Activated CD4-positive, CD25-positive, alpha-beta regulatory T cell treated with anti-CD3 and anti-CD28 coated beads, Interleukin-2, amount 50 U/mL, for 72 hours (primary cell): ENCODE data around the gene GKAP1.
"Not testable (repeated sequence)": the region's sequence is repeated elsewhere in the genome, so short reads cannot be mapped to it uniquely, and the experiment has no call there.

ENCODE experiments used
- DNase-seq: peaks from one replicate; pipeline ENCODE4 v3.0.0; 2021

GKAP1 gene

GRCh38 chr9:83728591-83729368, 88.8 kb downstream of the GKAP1 start:
- DNase-seq: not testable (repeated sequence)

DNA sequence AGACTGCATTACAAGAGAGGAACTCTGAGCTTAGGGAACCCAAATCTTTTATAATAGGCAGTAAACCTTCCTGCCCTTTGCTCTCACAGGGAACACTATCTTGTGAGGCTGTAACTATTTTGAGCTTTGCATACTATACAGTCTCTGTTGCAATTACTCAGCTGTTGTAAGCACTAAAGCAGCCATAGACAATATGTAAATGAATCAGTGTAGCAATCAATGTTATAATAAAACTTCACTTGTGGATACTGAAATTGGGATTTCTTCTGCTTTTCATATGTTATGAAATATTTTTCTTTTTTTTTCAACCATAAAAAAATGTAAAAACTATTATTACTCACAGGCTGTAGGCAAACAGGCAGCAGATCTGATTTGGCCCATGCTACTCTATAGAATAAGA, 93.1 kb downstream of the GKAP1 start:
- no peak for DNase-seq

DNA sequence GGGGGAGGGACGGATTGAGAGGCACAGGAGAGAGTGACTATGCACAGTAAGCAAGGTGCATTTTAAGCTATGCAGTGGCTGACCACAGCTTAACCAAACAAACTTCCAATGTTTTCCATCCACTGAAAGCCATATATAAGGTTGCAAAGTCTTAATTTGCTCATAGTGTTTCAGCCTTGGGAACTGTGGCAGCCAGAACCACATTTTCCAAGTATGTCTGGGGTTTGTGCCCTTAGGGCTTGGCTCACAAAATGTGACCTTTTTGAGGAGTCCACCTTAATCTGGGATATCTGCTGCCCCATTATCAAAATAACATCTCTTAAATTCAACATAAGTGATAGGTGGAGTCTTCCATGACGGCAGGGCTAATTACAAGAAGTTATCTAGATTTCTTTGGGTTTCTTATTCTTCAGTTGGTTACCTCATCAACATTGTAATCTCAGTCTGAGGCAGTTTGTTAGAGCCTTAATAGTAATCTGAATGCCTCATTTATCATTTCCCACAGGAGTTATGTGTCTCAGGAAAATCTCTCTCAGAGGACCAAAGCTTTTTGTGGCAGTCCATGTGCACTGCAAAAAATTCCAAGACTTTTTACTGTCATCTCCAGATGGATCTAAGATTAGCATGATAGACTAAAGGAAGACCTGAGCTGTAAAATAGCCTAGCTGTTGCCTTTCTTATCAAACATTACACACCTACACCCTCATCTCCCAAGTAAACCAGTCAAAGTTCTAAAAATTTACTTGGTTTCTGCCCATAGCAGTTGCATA, 94.7 kb downstream of the GKAP1 start:
- no peak for DNase-seq

DNA sequence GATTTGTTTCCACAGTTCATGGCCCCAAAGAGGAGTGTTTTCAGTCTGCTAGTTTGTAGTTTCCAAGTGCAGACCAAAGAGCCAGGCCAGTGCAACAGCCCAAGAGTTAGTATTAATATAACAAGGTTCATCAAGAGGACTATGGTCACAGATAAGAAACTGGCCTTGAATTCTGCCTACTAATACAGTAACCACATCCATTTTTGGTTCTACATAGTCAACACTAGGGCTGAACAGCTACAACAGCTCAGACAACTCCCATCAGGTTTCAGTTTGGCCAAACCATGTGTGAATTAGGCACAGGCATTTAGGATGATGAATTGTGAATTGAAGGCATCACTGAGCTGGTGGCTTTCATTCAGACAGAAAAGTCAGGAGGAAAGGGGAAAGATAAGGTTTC, 96.1 kb downstream of the GKAP1 start:
- DNase-seq: no peak

GRCh38 chr9:83715794-83716193, 101.8 kb downstream of the GKAP1 start:
- no peak for DNase-seq

DNA sequence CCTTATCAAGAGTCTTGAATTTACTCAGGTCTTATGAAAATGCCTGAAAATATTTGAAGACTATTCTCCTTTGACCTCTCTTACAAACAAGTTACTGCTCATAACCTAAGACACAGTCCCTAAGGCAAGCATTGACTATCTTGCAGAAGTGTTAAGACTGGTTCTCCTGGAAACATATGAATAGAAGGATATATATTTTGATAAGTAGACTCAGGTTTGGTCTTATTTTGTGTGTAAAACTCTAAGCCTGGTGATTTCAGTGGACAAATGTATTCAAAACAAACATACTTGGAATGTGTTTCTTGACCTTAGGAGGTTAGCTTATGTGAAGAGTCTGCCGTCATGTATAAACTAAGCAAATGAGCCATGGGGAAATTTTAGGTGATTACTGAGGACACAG, 102.3 kb downstream of the GKAP1 start:
- no peak for DNase-seq

- no peak for DNase-seq
Observed at GRCh38 chr9:83714329-83714728, 103.2 kb downstream of the GKAP1 start.

- peak; percentile 59 for DNase-seq
Observed at GRCh38 chr9:83708515-83709158, 108.9 kb downstream of the GKAP1 start.

DNA sequence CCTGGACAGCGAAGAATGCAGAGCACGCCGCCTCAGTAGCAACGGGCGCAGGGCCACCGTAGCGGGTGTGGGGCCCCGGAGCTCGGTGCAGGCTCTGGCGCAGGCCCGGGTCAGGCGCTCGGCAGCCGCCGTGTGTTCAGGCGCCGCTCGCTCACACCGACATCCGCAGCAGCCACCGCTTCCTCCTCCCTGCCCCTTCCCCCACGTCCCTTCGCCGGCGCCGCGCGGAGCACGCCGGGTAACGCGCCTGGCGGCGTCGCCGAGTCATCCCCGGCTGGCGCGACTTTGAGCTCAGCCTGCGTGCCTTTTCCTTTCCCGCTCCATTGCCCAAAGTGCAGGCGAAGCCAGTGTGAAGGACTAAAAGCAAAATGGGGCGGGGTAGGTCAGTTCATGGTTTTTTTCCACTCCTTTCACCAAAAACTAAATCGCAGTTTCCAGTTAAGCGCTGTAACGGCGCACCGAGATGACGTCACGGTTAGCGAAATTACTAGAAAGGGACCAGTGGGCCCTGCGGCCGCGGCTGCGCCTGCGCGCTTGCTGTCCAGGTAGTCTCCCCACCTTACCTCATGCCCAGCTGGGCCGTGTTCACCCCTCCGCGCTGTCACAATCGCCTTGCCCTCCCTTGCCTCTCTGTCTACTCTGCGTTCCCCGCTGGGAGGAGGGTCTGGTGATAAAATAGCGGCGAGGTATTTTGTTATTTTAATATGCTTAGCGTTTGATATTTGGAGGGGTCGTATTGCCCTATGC, 109.6 kb downstream of the GKAP1 start, which contains the start of gene UBQLN1:
Gene UBQLN1 (minus strand): TSS at position 191 of the 747 bp plus-strand sequence. CDS start 279 bp downstream, outside the sequence.
- peak; percentile 91 for DNase-seq

GRCh38 chr9:83707518-83707767, 110.1 kb downstream of the GKAP1 start:
- no peak for DNase-seq

DNA sequence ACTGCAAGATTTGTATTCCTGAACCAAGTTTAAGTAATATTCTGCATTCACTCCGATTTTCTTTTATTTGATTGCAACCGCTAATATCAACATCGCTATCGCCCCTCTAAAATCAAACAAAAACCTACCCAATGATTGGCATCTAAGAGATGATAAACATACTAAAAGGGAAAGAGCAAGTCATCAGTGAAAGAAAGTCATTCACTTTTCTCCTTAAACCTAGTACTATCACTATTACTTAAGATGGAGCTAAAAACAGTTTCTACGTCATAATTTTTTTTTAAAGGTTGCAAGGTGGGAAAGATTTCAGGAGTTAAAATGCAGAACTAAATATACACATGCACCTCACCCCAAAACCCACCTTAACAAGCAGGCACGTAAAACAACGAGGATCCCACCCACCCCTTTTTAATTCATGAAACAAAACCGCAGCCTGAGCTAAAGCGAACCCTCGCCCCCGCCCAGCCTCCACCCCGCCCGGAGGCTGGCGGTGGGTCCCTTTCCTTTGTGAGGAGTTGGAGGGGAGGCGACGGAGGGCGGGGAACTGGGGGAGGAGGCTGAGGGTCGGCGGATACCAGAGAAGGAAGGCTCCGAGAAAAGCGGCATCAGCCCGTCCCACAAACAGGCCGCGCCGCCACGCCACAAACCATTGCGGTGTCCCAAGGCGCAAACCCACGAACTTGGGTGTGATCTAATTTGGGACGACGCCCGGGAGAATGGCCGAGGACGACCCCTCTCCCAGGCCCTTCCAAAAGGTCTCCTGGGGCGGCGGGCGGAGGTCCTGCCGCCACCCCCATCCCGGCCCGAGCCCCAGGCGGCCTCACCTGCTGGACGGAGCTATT, 110.7 kb downstream of the GKAP1 start:
- DNase-seq: peak; percentile 68

- peak; percentile 36 for DNase-seq
Observed at GRCh38 chr9:83705219-83705651, 112.3 kb downstream of the GKAP1 start.

GRCh38 chr9:83701769-83702168, 115.8 kb downstream of the GKAP1 start:
- no peak for DNase-seq

DNA sequence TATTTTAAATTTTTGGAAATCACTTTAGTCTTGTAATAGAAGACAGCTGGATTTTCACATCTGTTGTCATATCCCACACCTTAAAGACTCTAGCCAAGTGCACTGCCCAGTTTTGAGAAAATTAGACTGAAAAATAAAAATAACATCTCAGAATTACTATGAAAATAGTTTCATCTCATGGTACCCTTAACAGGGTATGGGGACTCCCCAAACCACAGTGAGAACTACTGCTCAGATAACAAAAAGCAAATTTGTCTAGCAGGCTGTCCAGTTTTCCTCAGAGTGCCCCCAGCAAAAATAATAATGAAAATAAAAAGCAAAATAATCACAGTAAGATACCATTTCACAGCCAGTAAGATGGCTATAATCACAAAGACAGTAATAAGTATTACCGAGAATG, 116.3 kb downstream of the GKAP1 start:
- DNase-seq: no peak

- no peak for DNase-seq
Observed at GRCh38 chr9:83699615-83700014, 118.0 kb downstream of the GKAP1 start.

DNA sequence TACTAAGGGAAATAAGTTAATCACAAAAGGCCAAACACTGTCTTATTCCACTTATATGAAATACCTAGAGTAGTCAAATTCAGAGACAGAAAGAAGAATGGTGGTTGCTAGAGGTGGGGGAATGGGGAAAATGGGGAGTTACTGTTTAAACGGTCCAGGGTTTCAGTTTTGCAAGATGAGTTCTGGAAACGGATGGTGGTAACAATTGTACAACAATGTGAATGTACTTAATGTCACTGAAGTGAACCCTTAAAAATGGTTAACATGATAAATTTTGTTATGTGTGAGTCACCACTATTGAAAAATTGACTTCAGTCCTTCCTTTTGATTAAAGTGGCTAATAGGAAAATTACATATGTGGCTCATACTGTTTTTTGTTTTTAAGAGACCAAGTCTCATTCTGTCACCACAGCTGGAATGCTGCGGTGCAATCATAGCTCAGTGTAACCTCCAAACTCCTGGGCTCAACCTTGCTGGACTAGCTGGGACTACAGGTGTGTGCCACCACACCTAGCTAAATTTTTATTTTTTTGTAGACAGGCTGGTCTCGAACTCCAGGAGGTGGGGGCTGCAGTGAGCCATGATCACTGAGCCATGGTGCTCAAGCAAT, 118.5 kb downstream of the GKAP1 start:
- DNase-seq: no peak

- no peak for DNase-seq
Observed at GRCh38 chr9:83691492-83691891, 126.1 kb downstream of the GKAP1 start.
